Sigmoid colon (tissue), 4 donors: ENCODE results near the gene CDK5.

Experiments used
- CTCF ChIP-seq, 4 experiments: fragments of 450-650 bp in 3 of 4; fragments of 200-600 bp in 1 of 4; IDR thresholded peaks; one replicate each; pipeline ENCODE4 v1.5.1; 2016 to 2019; ENCODE audit warnings: antibody characterized with exemption in 4 of 4, mild to moderate bottlenecking in 3 of 4, moderate library complexity in 2 of 4
- EP300 ChIP-seq, 4 donors: sonication (generic); formaldehyde crosslinking; IDR thresholded peaks; one replicate each; pipeline ENCODE4 v1.6.1; 2017; ENCODE audit warnings: antibody characterized with exemption in 4 of 4
- POLR2A ChIP-seq, 2 donors: fragments of 450-650 bp; IDR thresholded peaks; one replicate each; pipeline ENCODE4 v1.6.1; 2016; ENCODE audit warnings: antibody characterized with exemption in 2 of 2, mild to moderate bottlenecking in 2 of 2, moderate library complexity in 2 of 2
- POLR2AphosphoS5 ChIP-seq, 4 donors: sonication (generic); formaldehyde crosslinking; IDR thresholded peaks; one replicate each; pipeline ENCODE4 v1.6.1; 2017; ENCODE audit warnings: antibody characterized with exemption in 4 of 4

DNA sequence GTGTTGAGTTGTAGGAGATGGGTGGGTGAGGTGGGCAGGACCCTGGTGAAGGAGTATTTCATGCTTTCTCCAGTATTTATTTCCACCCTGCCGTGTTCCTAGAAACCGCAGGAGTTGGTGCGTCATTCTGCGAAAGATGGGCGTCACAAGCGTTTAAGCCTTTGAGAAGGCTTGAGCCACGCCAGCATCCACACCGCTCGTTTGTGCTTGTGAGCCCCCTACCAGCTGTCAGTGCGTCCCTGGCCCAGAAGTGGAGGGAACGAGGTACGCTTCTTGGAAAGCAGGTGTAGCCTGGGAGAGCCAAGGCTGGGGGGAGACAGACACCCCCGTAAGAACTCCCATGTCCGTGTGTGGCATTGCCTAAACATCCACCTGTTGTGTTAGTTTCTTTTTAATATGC is 34.3 kb upstream of the CDK5 start:
- TF ChIP-seq CTCF (IDR thresholded peaks at IDR 0.05) (no peak), POLR2AphosphoS5 (IDR thresholded peaks at IDR 0.05) (no peak), POLR2A (IDR thresholded peaks at IDR 0.05) (no peak), EP300 (IDR thresholded peaks at IDR 0.05) (no peak)
